ENCODE results near the gene GRHL1. TPM values are rescaled to one million over a fixed set of nuclear protein-coding genes. Genes with fewer than 3 reads are reported as not detected.
"Not testable (repeated sequence)": the region's sequence is repeated elsewhere in the genome, so short reads cannot be mapped to it uniquely, and the experiment has no call there.

Gene GRHL1
- total and polyA plus RNA-seq, 9 of the 15 experiments (the other 6 are each of a cell fraction or from before 2014, with no cell fraction given) = 1.7 to 6.1 (median 4.7) TPM

- H3K9me1 ChIP-seq (ENCODE audit: control insufficient read depth, insufficient read depth, low read length); FAIRE-seq; H3K4me3 ChIP-seq; in situ Hi-C loops (cut with MboI); H2AFZ ChIP-seq (ENCODE audit: low read depth, low read length); DNase-seq (ENCODE audit: extremely low read depth in 1 of 4, low spot score in 3 of 4); H4K20me1 ChIP-seq (replicated peaks; ENCODE audit: control insufficient read depth, insufficient read depth, low read length); H3K9ac ChIP-seq (ENCODE audit: insufficient read depth in 1 of 2, low read depth in 2 of 2, low read length in 2 of 2); ATAC-seq; H3K4me2 ChIP-seq (ENCODE audit: insufficient read depth, low read length); H3K27ac ChIP-seq (ENCODE audit: extremely low read depth, low read depth, low read length); BruUV-seq (replicated peaks); POLR2A ChIA-PET; H3K9me3 ChIP-seq (replicated peaks; ENCODE audit: control insufficient read depth, insufficient read depth, low read depth, low read length); H3K79me2 ChIP-seq (ENCODE audit: control insufficient read depth, insufficient read depth, low read length); CTCF ChIA-PET (ENCODE audit: low intra/inter-chr PET ratio); intact Hi-C loops (cut with micrococcal nuclease); H3K36me3 ChIP-seq (ENCODE audit: control insufficient read depth, insufficient read depth, low read length); H3K27me3 ChIP-seq (ENCODE audit: control insufficient read depth in 2 of 2, insufficient read depth in 2 of 2, low read length in 2 of 2): not testable (repeated sequence)
- WGBS (ENCODE audit: insufficient coverage, low coverage, missing lambda C conversion rate) = 90% methylated on average over 45 of the region's 61 CpGs
- peaks cover 8 to 45% of the 10 kb centered on the region in 2 experiments for H3K4me1 ChIP-seq (replicated peaks in 1 of 2; ENCODE audit: control insufficient read depth in 2 of 2, insufficient read depth in 2 of 2, low read length in 2 of 2)
These were observed 60.3 kb downstream of the GRHL1 start for GRCh38 chr2:10011606-10012325.

GRCh38 chr2:10012366-10012962, 61.0 kb downstream of the GRHL1 start:
- not testable (repeated sequence) for H3K9ac ChIP-seq (ENCODE audit: insufficient read depth in 1 of 2, low read depth in 2 of 2, low read length in 2 of 2)

More at GRCh38 chr2:10012366-10012962, 61.0 kb downstream of the GRHL1 start:
- FAIRE-seq; H3K9me1 ChIP-seq (ENCODE audit: control insufficient read depth, insufficient read depth, low read length); H3K27ac ChIP-seq (ENCODE audit: extremely low read depth, low read depth, low read length); ATAC-seq; H4K20me1 ChIP-seq (replicated peaks; ENCODE audit: control insufficient read depth, insufficient read depth, low read length); H3K27me3 ChIP-seq (ENCODE audit: control insufficient read depth in 2 of 2, insufficient read depth in 2 of 2, low read length in 2 of 2); H3K79me2 ChIP-seq (ENCODE audit: control insufficient read depth, insufficient read depth, low read length); H3K9me3 ChIP-seq (replicated peaks; ENCODE audit: control insufficient read depth, insufficient read depth, low read depth, low read length); H3K4me3 ChIP-seq; POLR2A ChIA-PET; in situ Hi-C loops (cut with MboI); CTCF ChIA-PET (ENCODE audit: low intra/inter-chr PET ratio); H3K36me3 ChIP-seq (ENCODE audit: control insufficient read depth, insufficient read depth, low read length); intact Hi-C loops (cut with micrococcal nuclease); DNase-seq (ENCODE audit: extremely low read depth in 1 of 4, low spot score in 3 of 4); H2AFZ ChIP-seq (ENCODE audit: low read depth, low read length); BruUV-seq (replicated peaks); H3K4me2 ChIP-seq (ENCODE audit: insufficient read depth, low read length): not testable (repeated sequence)
- peaks cover 8 to 42% of the 10 kb centered on the region in 2 experiments for H3K4me1 ChIP-seq (replicated peaks in 1 of 2; ENCODE audit: control insufficient read depth in 2 of 2, insufficient read depth in 2 of 2, low read length in 2 of 2)
- 79% methylated on average over 23 of the region's 37 CpGs for WGBS (ENCODE audit: insufficient coverage, low coverage, missing lambda C conversion rate)

Data from K562 (cell line).